Measurements from ENCODE around the gene RAB5B.
A peak's percentile ranks its signal among the peaks of the same experiment; 100 is the strongest.

Gene RAB5B

GRCh38 chr12:56042843-56043242, 69.0 kb downstream of the RAB5B start:
- Histone ChIP-seq H4K20me1 (ENCODE audit: insufficient read depth, low read length) (peaks cover 16% of the 10 kb centered on the region), H3K4me3 (ENCODE audit: low read depth in 1 of 2, low read length in 2 of 2) (peak overlapping the region; percentile 76 to 81), H3K4me1 (ENCODE audit: insufficient read depth, low read length) (peaks cover 28% of the 10 kb centered on the region), H3K79me2 (ENCODE audit: insufficient read depth, low read length) (peaks cover 31% of the 10 kb centered on the region), H3K4me2 (ENCODE audit: insufficient read depth, low read length) (peak overlapping the region; percentile 93), H3K36me3 (ENCODE audit: insufficient read depth, low read length) (peaks cover 34% of the 10 kb centered on the region), H2AFZ (ENCODE audit: low read depth, low read length) (no peak overlapping the region), H3K9ac (ENCODE audit: low read depth, low read length) (peak overlapping the region; percentile 74), H3K27me3 (ENCODE audit: insufficient read depth, low read length, poor library complexity) (no peaks in the 10 kb centered on the region), H3K27ac (ENCODE audit: low read length) (peak overlapping the region; percentile 100), H3K9me3 (ENCODE audit: insufficient read depth, low read length, severe bottlenecking) (no peaks in the 10 kb centered on the region)
- ATAC-seq (ENCODE audit: insufficient read depth, low read depth) (no peak), DNase-seq (no peak)
- no peak for TF ChIP-seq EZH2 (IDR thresholded peaks at IDR 0.05; ENCODE audit: borderline replicate concordance, low read depth, low read length, severe bottlenecking)
- TF ChIP-seq CTCF (IDR thresholded peaks at IDR 0.05; ENCODE audit: borderline replicate concordance, extremely low read depth, low read length, poor library complexity, severe bottlenecking), result no peak

Data from DND-41 (cell line).